Dermis microvascular lymphatic vessel endothelial cell (primary cell): ENCODE results near the gene PXYLP1. TPM values are rescaled to one million over a fixed set of nuclear protein-coding genes. Genes with fewer than 3 reads are reported as not detected.

Experiments used
- DNase-seq, 2 donors: peaks; one replicate each; pipeline versions ENCODE4 v3.0.0 to v3.0.0-alpha.2; 2010; ENCODE audit warnings: low read depth in 2 of 2
- total RNA-seq: library from RNA; depleted of rRNA; stranded (reverse); fragments of >200 nt; gene quantifications from 2 replicates; pipeline ENCODE4 v1.2.1, GENCODE V29; 2014

Gene PXYLP1
- total RNA-seq, 1 donor from 2014 or later = 0.39 TPM

- peak in 1 of 2 donors; percentile 44 for DNase-seq
These were observed 89.5 kb downstream of the PXYLP1 start for GRCh38 chr3:141321109-141321497.

GRCh38 chr3:141323936-141324704 is 92.5 kb downstream of the PXYLP1 start:
- no peak for DNase-seq

- no peak for DNase-seq
These were observed 94.5 kb downstream of the PXYLP1 start for GRCh38 chr3:141326123-141326522.

GRCh38 chr3:141326626-141327025 is 95.0 kb downstream of the PXYLP1 start:
- DNase-seq = peak in 1 of 2 donors; percentile 46

GRCh38 chr3:141328286-141329166 is 96.9 kb downstream of the PXYLP1 start:
- DNase-seq = no peak

- DNase-seq = no peak
These were observed 98.6 kb downstream of the PXYLP1 start for GRCh38 chr3:141330235-141330634.

GRCh38 chr3:141330718-141331376 is 99.2 kb downstream of the PXYLP1 start:
- no peak for DNase-seq

- peak in 1 of 2 donors; percentile 97 for DNase-seq
These were observed 100.0 kb downstream of the PXYLP1 start for GRCh38 chr3:141331377-141332318.

GRCh38 chr3:141332416-141332815 is 100.8 kb downstream of the PXYLP1 start:
- no peak for DNase-seq

GRCh38 chr3:141333836-141334626 is 102.4 kb downstream of the PXYLP1 start:
- no peak for DNase-seq

GRCh38 chr3:141334627-141335250 is 103.1 kb downstream of the PXYLP1 start:
- DNase-seq = no peak

- DNase-seq = no peak
These were observed 104.0 kb downstream of the PXYLP1 start for GRCh38 chr3:141335531-141336061.

- peak; percentile 30 to 85 for DNase-seq
These were observed 105.3 kb downstream of the PXYLP1 start for GRCh38 chr3:141336672-141337522.

- no peak for DNase-seq
These were observed 105.9 kb downstream of the PXYLP1 start for GRCh38 chr3:141337523-141337854.

- no peak for DNase-seq
These were observed 106.4 kb downstream of the PXYLP1 start for GRCh38 chr3:141337991-141338390.

GRCh38 chr3:141338881-141339280 is 107.3 kb downstream of the PXYLP1 start:
- DNase-seq = no peak

- no peak for DNase-seq
These were observed 109.9 kb downstream of the PXYLP1 start for GRCh38 chr3:141341536-141341935.

GRCh38 chr3:141342386-141342785 is 110.8 kb downstream of the PXYLP1 start:
- no peak for DNase-seq

- DNase-seq = no peak
These were observed 111.5 kb downstream of the PXYLP1 start for GRCh38 chr3:141343077-141343476.
